Motor neuron (in vitro differentiated cells): Measurements from ENCODE around the gene RALGAPA1. TPM values are rescaled to one million over a fixed set of nuclear protein-coding genes. Genes with fewer than 3 reads are reported as not detected.
"Not testable (repeated sequence)": the region's sequence is repeated elsewhere in the genome, so short reads cannot be mapped to it uniquely, and the experiment has no call there.

Source experiments
- ATAC-seq, 8 experiments: fragments of 200-7000 bp; cut with Tn5 transposase; replicated peaks in 6 of 8; 2 replicates each; pipeline ENCODE4 v1.8.0; 2021; ENCODE audit warnings: mild to moderate bottlenecking in 8 of 8, moderate library complexity in 8 of 8
- H3K27ac ChIP-seq, 2 donors: fragments of 250-450 bp; sonication (Bioruptor Pico); 2 replicates each; pipeline ENCODE4 v1.9.0; 2021; ENCODE audit warnings: antibody characterized with exemption in 2 of 2, mild to moderate bottlenecking in 2 of 2, moderate library complexity in 1 of 2
- H3K4me1 ChIP-seq, 2 donors: fragments of 250-450 bp; sonication (Bioruptor Pico); replicated peaks in 1 of 2; 2 replicates each; pipeline ENCODE4 v1.6.1; 2021; ENCODE audit warnings: antibody characterized with exemption in 2 of 2, mild to moderate bottlenecking in 2 of 2, moderate library complexity in 1 of 2
- H3K4me3 ChIP-seq, 5 donors: fragments of 250-450 bp; sonication (Bioruptor Pico); 2 replicates each; pipeline ENCODE4 v1.9.0; 2021; ENCODE audit warnings: antibody characterized with exemption in 5 of 5, mild to moderate bottlenecking in 5 of 5, moderate library complexity in 4 of 5
- WGBS, 10 experiments: fragments of 450-650 bp; shearing (Covaris generic); methylation state at CpG; one replicate each; pipeline ENCODE4 v1.0.0; 2022; 5-methylcytosine and 5-hydroxymethylcytosine counted together
- in situ Hi-C, 9 experiments: fragments of 400-800 bp; cut with MboI; loops; one replicate each; pipeline ENCODE4 v1.15.0; 2021; ENCODE audit warnings: low sequenced_read_pairs in 9 of 9, low pct_unique_long_range_greater_than_20kb in 2 of 9; ENCODE audit not compliant: unreplicated experiment in 9 of 9
- total RNA-seq, 8 experiments: library from RNA; unstranded; fragments of 300-600 nt; gene quantifications; 2 replicates each; pipeline versions ENCODE4 v1.2.3 to v1.2.4, GENCODE V29; 2022

RALGAPA1 gene
- total RNA-seq, 8 experiments from 2014 or later: 30.2 to 71.0 (median 51.2) TPM

- Histone ChIP-seq H3K4me1 (no peaks in the 10 kb centered on the region), H3K27ac (no peak overlapping the region), H3K4me3 (no peak overlapping the region)
- no peak for ATAC-seq
- in situ Hi-C loops: no loop called here
- WGBS, 10 experiments: 85 to 100% (median 95%) methylated on average over 2 to 3 of the region's 3 CpGs; no CpG with 5 or more reads in 1 of the 10 experiments
These were observed 67.6 kb downstream of the RALGAPA1 start for GRCh38 chr14:35741345-35742031.

GRCh38 chr14:35740215-35740614 is 68.9 kb downstream of the RALGAPA1 start:
- no peak overlapping the region for H3K27ac ChIP-seq
- no peaks in the 10 kb centered on the region for H3K4me1 ChIP-seq
- ATAC-seq: no peak
- H3K4me3 ChIP-seq: no peak overlapping the region
- in situ Hi-C loops: no loop called here
- WGBS, 10 experiments: 100% methylated on average over 1 of the region's 1 CpG; no CpG with 5 or more reads in 7 of the 10 experiments

DNA sequence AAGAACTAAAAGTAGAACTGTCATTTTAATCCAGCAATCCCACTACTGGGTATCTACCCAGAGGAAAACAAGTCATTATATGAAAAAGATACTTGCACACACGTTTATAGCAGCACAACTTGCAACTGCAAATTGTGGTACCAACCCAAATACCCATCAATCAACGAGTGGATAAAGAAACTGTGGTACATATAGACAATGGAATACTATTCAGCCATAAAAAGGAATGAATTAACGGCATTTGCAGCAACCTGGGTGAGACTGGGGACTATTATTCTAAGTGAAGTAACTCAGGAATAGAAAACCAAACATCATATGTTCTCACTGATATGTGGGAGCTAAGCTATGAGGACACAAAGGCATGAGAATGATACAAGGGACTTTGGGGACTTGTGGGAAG is 73.9 kb downstream of the RALGAPA1 start:
- H3K27ac ChIP-seq, in situ Hi-C loops, H3K4me3 ChIP-seq, ATAC-seq, H3K4me1 ChIP-seq: not testable (repeated sequence)
- WGBS, 10 experiments: 60 to 100% (median 79%) methylated on average over 1 to 3 of the region's 3 CpGs; no CpG with 5 or more reads in 2 of the 10 experiments

- 80 to 100% (median 90%) methylated on average over 1 of the region's 1 CpG; no CpG with 5 or more reads in 2 of the 10 experiments for WGBS, 10 experiments
- ATAC-seq, H3K4me3 ChIP-seq, in situ Hi-C loops, H3K4me1 ChIP-seq, H3K27ac ChIP-seq: not testable (repeated sequence)
These were observed 75.6 kb downstream of the RALGAPA1 start for GRCh38 chr14:35733510-35733909.

DNA sequence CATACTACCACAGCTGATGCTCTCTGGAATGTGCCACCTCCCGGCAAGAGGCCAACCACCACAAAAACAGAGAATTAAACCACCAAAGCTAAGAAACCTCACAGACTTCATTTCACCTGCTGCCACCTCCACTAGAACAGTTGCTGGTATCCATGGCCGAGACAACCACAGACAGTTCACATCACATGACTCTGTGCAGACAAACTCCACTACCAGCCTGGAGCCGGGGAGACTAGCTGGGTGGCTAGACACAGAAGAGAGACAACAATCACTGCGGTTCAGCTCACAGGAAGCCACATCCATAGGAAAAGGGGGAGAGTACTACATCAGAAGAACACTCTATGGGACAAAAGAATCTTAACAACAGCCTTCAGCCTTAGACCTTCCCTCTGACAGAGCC is 78.2 kb downstream of the RALGAPA1 start:
- Histone ChIP-seq H3K27ac (no peak overlapping the region), H3K4me3 (no peak overlapping the region), H3K4me1 (no peaks in the 10 kb centered on the region)
- WGBS, 10 experiments: 80 to 100% (median 100%) methylated on average over 1 to 4 of the region's 4 CpGs; no CpG with 5 or more reads in 4 of the 10 experiments
- no peak for ATAC-seq
- in situ Hi-C loops: no loop called here

DNA sequence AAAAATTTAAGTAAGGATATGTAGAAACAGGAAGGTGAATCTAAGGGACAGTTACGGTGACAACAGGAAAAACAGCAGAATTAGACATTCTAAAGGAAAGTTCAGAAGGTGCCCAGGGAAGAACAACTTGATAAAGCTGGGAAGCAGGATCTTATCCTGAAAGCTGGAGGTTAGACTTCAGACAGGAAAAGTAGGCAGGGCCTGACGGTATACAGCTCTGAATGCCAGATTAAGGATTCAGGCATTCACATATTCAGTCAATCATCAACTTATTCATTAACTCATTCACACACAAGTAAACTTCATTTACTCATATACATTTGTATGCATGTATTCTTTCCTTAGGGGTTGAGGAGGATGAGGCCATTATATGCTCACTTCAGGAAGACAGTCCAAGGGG is 81.3 kb downstream of the RALGAPA1 start:
- no peak overlapping the region for H3K4me3 ChIP-seq
- H3K27ac ChIP-seq: no peak overlapping the region
- peak in 2 of 8 experiments; percentile 67 to 68 for ATAC-seq
- in situ Hi-C loops: no loop called here
- 38 to 100% (median 74%) methylated on average over 1 to 2 of the region's 2 CpGs for WGBS, 10 experiments
- no peaks in the 10 kb centered on the region for H3K4me1 ChIP-seq

- no peak overlapping the region for H3K4me3 ChIP-seq
- 67 to 100% (median 92%) methylated on average over 1 to 5 of the region's 5 CpGs for WGBS, 10 experiments
- no peak overlapping the region for H3K27ac ChIP-seq
- H3K4me1 ChIP-seq: no peaks in the 10 kb centered on the region
- in situ Hi-C loops: no loop called here
- ATAC-seq: peak in 2 of 8 experiments; percentile 66 to 69
These were observed 83.2 kb downstream of the RALGAPA1 start for GRCh38 chr14:35725930-35726329.

DNA sequence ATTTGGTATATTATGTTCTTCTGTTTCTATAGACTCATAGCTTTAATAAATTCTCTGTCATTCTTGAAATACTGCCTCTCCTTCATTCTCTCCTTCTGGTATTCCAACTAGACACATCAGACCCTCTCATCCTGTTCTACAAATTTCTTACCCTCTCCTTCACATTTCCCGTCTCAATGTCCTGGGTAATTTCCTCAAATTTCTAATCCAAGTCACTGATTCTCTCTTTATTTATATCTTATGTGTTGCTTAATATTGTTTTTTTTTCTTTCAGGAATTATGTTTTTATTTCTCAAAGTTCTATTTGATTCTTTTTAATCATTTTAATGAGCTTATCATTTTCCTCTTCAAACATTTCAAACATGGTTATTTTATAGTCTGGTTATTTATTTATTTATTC is 94.0 kb downstream of the RALGAPA1 start:
- ATAC-seq: no peak
- H3K4me1 ChIP-seq: no peaks in the 10 kb centered on the region
- no peak overlapping the region for H3K4me3 ChIP-seq
- in situ Hi-C loops: no loop called here
- 86 to 100% (median 98%) methylated on average over 1 of the region's 1 CpG for WGBS, 10 experiments
- H3K27ac ChIP-seq: no peak overlapping the region

DNA sequence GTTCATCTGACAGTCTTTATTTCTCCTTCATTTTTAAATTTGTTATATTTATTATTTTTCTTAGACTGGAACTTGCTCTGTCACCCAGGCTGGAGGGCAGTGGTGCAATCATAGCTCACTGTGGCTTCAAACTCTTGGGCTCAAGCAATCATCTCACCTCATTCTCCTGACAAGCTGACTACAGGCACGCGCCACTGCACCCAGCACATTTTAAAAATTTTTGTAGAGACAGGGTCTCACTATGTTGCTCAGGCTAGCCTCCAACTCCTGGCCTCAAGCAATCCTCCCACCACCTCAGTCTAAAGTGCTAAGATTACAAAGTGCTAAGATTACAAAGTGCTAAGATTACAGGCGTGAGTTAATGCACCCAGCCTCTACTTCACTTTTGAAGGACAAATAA is 96.6 kb downstream of the RALGAPA1 start:
- WGBS, 10 experiments: 87 to 100% (median 100%) methylated on average over 1 to 3 of the region's 3 CpGs; no CpG with 5 or more reads in 1 of the 10 experiments
- no peak for ATAC-seq
- Histone ChIP-seq H3K27ac (no peak overlapping the region), H3K4me1 (no peaks in the 10 kb centered on the region), H3K4me3 (no peak overlapping the region)
- in situ Hi-C loops: no loop called here

DNA sequence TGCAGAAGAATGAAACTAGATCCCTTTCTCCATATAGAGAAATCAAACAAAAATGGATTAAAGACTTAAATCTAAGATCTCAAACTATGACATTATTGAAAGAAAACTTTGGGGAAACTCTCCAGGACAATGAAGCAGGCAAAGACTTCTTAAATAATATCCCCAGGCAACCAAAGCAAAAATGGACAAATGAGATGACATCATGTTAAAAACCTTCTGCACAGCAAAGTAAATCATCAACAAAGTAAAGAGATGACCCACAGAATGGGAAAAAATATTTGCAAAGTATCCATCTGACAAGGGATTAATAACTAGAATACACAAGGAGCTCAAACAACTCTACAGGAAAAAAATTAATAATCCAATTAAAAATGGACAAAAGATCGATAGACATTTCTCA is 101.0 kb downstream of the RALGAPA1 start:
- no peaks in the 10 kb centered on the region for H3K4me1 ChIP-seq
- H3K4me3 ChIP-seq: no peak overlapping the region
- in situ Hi-C loops: no loop called here
- ATAC-seq: no peak
- 83 to 100% (median 97%) methylated on average over 1 of the region's 1 CpG; no CpG with 5 or more reads in 2 of the 10 experiments for WGBS, 10 experiments
- no peak overlapping the region for H3K27ac ChIP-seq

DNA sequence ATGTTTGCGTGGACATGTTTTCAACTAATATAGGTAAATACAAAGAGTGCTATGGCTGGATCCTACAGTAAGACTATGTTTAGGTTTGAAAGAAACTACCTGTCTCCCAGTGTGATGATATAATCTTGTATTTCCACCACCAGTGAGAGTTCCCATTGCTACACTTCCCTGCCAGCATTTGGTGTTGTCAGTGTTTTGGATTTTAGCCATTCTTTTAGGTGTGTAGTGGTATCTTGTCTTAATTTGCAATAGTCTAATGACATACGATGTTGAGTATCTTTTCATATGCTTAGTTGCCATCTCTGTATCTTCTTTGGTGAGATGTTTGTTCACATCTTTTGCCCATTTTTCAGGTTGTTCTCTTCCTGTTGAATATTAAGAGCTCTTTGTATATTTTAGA is 103.5 kb downstream of the RALGAPA1 start:
- H3K4me3 ChIP-seq: no peak overlapping the region
- no peak overlapping the region for H3K27ac ChIP-seq
- H3K4me1 ChIP-seq: no peaks in the 10 kb centered on the region
- in situ Hi-C loops: no loop called here
- no peak for ATAC-seq
- WGBS, 10 experiments: 81 to 100% (median 94%) methylated on average over 1 to 2 of the region's 2 CpGs; no CpG with 5 or more reads in 1 of the 10 experiments

GRCh38 chr14:35704793-35705493 is 104.2 kb downstream of the RALGAPA1 start:
- Histone ChIP-seq H3K4me1 (no peaks in the 10 kb centered on the region), H3K27ac (no peak overlapping the region), H3K4me3 (no peak overlapping the region)
- ATAC-seq: no peak
- in situ Hi-C loops: no loop called here

- in situ Hi-C loops: no loop called here
- Histone ChIP-seq H3K4me3 (no peak overlapping the region), H3K4me1 (no peaks in the 10 kb centered on the region), H3K27ac (no peak overlapping the region)
- 98 to 100% (median 100%) methylated on average over 1 to 4 of the region's 4 CpGs for WGBS, 10 experiments
- ATAC-seq: no peak
These were observed 107.6 kb downstream of the RALGAPA1 start for GRCh38 chr14:35701531-35701930.
